Fibroblast of lung (primary cell): ENCODE data around the gene RANBP9. TPM values are rescaled to one million over a fixed set of nuclear protein-coding genes. Genes with fewer than 3 reads are reported as not detected.

Source experiments
- DNase-seq, 2 donors: peaks; one replicate each; pipeline versions ENCODE4 v3.0.0 to v3.0.0-alpha.2; 2010; ENCODE audit warnings: low read depth in 2 of 2
- H2AFZ ChIP-seq: 2 replicates; pipeline ENCODE4 v1.5.1; 2012; ENCODE audit warnings: low read length, control low read depth, inconsistent platforms
- H3K27ac ChIP-seq: 2 replicates; pipeline ENCODE4 v1.5.1; 2011; ENCODE audit warnings: low read length, control low read depth; ENCODE audit not compliant: insufficient read depth
- H3K27me3 ChIP-seq: 2 replicates; pipeline ENCODE4 v1.5.1; 2011; ENCODE audit warnings: mild to moderate bottlenecking, low read length; ENCODE audit not compliant: control insufficient read depth, insufficient read depth
- H3K36me3 ChIP-seq: 2 replicates; pipeline ENCODE4 v1.5.1; 2011; ENCODE audit warnings: low read length; ENCODE audit not compliant: control insufficient read depth, insufficient read depth
- H3K4me1 ChIP-seq: 2 replicates; pipeline ENCODE4 v1.5.1; 2011; ENCODE audit warnings: low read length; ENCODE audit not compliant: control insufficient read depth, insufficient read depth; ENCODE audit errors: extremely low read depth
- H3K4me2 ChIP-seq: 2 replicates; pipeline ENCODE4 v1.5.1; 2011; ENCODE audit warnings: low read length, control low read depth; ENCODE audit not compliant: insufficient read depth; ENCODE audit errors: extremely low read depth
- H3K4me3 ChIP-seq, 4 experiments: fragments of 200-600 bp in 1 of 4; sonication (generic) in 1 of 4; replicated peaks in 1 of 4; 2 replicates each; pipeline ENCODE4 v1.5.1; 2011 to 2016; ENCODE audit warnings: low read length in 4 of 4, low read depth in 3 of 4, mild to moderate bottlenecking in 3 of 4, control low read depth in 2 of 4, inconsistent platforms in 1 of 4, mixed read lengths in 1 of 4; ENCODE audit not compliant: insufficient read depth in 1 of 4; ENCODE audit errors: control extremely low read depth in 1 of 4
- H3K79me2 ChIP-seq: 2 replicates; pipeline ENCODE4 v1.5.1; 2012; ENCODE audit warnings: mild to moderate bottlenecking, low read length, inconsistent platforms; ENCODE audit not compliant: control insufficient read depth, insufficient read depth
- H3K9ac ChIP-seq: 2 replicates; pipeline ENCODE4 v1.5.1; 2011; ENCODE audit warnings: mild to moderate bottlenecking, low read length, control low read depth; ENCODE audit not compliant: insufficient read depth
- H3K9me3 ChIP-seq: 2 replicates; pipeline ENCODE4 v1.5.1; 2012; ENCODE audit warnings: low read depth, low read length; ENCODE audit not compliant: control insufficient read depth, insufficient read depth
- H4K20me1 ChIP-seq: 2 replicates; pipeline ENCODE4 v1.5.1; 2011; ENCODE audit warnings: low read length; ENCODE audit not compliant: control insufficient read depth, insufficient read depth; ENCODE audit errors: extremely low read depth
- CTCF ChIP-seq, 2 donors: IDR thresholded peaks in 1 of 2; conservative IDR thresholded peaks in 1 of 2; 1 replicate in 1 of 2; 2 replicates in 1 of 2; pipeline ENCODE4 v1.5.1; 2011 to 2012; ENCODE audit warnings: low read length in 2 of 2, control low read depth in 1 of 2, inconsistent platforms in 1 of 2, low read depth in 1 of 2, mild to moderate bottlenecking in 1 of 2
- EZH2 ChIP-seq: IDR thresholded peaks from 2 replicates; pipeline ENCODE4 v1.5.1; 2012; ENCODE audit warnings: low read length, control low read depth, mild to moderate bottlenecking; ENCODE audit errors: missing control alignments
- polyA plus RNA-seq, 2 donors: library from polyadenylated mRNA; depleted of rRNA in 1 of 2; stranded (reverse) in 1 of 2; unstranded in 1 of 2; fragments of >200 nt; gene quantifications; 2 replicates each; pipeline ENCODE4 v1.2.1, GENCODE V29; 2011 to 2012; ENCODE audit warnings: missing spikeins in 1 of 2
- total RNA-seq: library from RNA; depleted of rRNA; stranded (reverse); fragments of >200 nt; gene quantifications from 2 replicates; pipeline ENCODE4 v1.2.1, GENCODE V29; 2014

Gene RANBP9
- total and polyA plus RNA-seq, 2 donors (not counting 1 experiment from before 2014, with no cell fraction given), result 46.7 to 48.7 TPM

- Histone ChIP-seq H3K4me3 (peak overlapping the region in 1 of 4 experiments; percentile 15), H3K79me2 (peaks cover 48% of the 10 kb centered on the region), H2AFZ (no peak overlapping the region), H4K20me1 (no peaks in the 10 kb centered on the region), H3K9ac (no peak overlapping the region), H3K36me3 (no peaks in the 10 kb centered on the region), H3K27ac (peak overlapping the region; percentile 79), H3K4me2 (peak overlapping the region; percentile 42), H3K9me3 (no peaks in the 10 kb centered on the region), H3K4me1 (peaks cover 8% of the 10 kb centered on the region), H3K27me3 (no peaks in the 10 kb centered on the region)
- TF ChIP-seq EZH2, result no peak
- no peak for TF ChIP-seq CTCF (conservative IDR thresholded peaks at IDR 0.05 in 1 of 2, IDR thresholded peaks at IDR 0.05 in 1 of 2; ENCODE audit: low read depth in 1 of 2, low read length in 2 of 2)
- DNase-seq, result peak; percentile 25 to 49
These were observed 16.4 kb downstream of the RANBP9 start for GRCh38 chr6:13695252-13695651.

DNA sequence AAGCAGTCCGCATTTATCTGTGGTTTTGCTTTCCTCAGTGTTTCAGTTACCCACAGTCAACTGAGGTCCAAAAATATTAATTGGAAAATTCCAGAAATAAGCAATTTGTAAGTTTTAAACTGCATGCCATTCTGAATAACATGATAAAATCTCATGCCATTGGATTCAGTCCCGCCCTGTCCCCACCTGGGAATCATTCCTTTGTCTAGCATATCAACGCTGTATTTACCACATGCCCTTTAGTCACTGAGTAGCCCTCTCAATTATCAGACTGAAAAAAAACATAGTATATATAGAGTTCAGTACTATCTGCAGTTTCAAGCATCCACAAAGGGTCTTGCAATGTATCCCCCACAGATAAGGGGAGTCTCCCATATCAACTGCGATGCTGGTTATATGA lies 17.1 kb downstream of the RANBP9 start:
- Histone ChIP-seq H3K36me3 (no peaks in the 10 kb centered on the region), H3K4me1 (peaks cover 8% of the 10 kb centered on the region), H3K4me2 (no peak overlapping the region), H3K27ac (no peak overlapping the region), H2AFZ (no peak overlapping the region), H4K20me1 (no peaks in the 10 kb centered on the region), H3K9ac (no peak overlapping the region), H3K9me3 (no peaks in the 10 kb centered on the region), H3K27me3 (no peaks in the 10 kb centered on the region), H3K4me3 (no peak overlapping the region), H3K79me2 (peaks cover 46% of the 10 kb centered on the region)
- DNase-seq, result peak in 1 of 2 donors; percentile 54
- TF ChIP-seq CTCF (conservative IDR thresholded peaks at IDR 0.05 in 1 of 2, IDR thresholded peaks at IDR 0.05 in 1 of 2; ENCODE audit: low read depth in 1 of 2, low read length in 2 of 2) (no peak), EZH2 (no peak)

DNA sequence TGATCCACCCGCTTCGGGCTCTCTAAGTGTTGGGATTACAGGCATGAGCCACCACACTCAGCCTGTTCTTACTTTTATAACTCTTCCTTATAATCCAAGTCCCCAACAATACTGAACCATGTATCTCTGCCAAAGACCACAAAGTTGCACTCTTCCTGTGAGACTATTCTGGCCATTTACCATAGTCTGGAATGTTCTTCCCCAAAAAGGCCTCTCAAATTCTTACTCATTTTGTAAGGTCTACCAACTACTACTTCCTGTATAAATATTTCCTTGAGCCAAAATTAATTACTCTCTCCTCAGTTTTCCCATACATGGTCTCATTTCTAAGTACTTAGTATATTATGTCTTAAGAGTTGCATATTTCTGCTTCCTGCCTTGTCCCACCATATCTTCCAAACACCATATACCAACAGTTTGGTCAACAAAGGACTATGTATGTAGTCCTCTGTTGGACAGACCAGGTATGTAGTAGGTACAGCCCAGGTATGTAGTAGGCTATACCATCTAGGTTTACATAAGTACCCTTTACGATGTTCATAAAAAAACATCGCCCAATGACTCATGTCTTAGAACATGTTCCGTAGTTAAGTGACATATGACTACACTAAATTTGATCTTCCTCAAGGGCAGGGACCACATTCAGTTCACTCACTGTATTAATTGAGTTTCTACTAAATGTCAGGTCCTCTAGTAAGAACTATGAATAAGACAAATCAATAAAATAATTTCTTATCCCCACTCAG lies 22.0 kb downstream of the RANBP9 start:
- Histone ChIP-seq H3K4me1 (no peaks in the 10 kb centered on the region), H4K20me1 (no peaks in the 10 kb centered on the region), H3K9ac (no peak overlapping the region), H2AFZ (no peak overlapping the region), H3K36me3 (no peaks in the 10 kb centered on the region), H3K4me3 (no peak overlapping the region), H3K79me2 (peaks cover 43% of the 10 kb centered on the region), H3K27me3 (no peaks in the 10 kb centered on the region), H3K4me2 (no peak overlapping the region), H3K9me3 (no peaks in the 10 kb centered on the region), H3K27ac (no peak overlapping the region)
- TF ChIP-seq CTCF (conservative IDR thresholded peaks at IDR 0.05 in 1 of 2, IDR thresholded peaks at IDR 0.05 in 1 of 2; ENCODE audit: low read depth in 1 of 2, low read length in 2 of 2) (no peak), EZH2 (no peak)
- peak in 1 of 2 donors; percentile 66 for DNase-seq
